22Rv1 (cell line): Measurements from ENCODE around the gene ERICH6.

ENCODE experiments used
- CTCF ChIP-seq: fragments of 450-650 bp; IDR thresholded peaks from 2 replicates; pipeline ENCODE4 v1.5.1; 2017; ENCODE audit warnings: mild to moderate bottlenecking
- ZFX ChIP-seq: fragments of 450-650 bp; IDR thresholded peaks from 2 replicates; pipeline ENCODE4 v1.6.1; 2017; ENCODE audit warnings: antibody characterized with exemption, borderline replicate concordance

DNA sequence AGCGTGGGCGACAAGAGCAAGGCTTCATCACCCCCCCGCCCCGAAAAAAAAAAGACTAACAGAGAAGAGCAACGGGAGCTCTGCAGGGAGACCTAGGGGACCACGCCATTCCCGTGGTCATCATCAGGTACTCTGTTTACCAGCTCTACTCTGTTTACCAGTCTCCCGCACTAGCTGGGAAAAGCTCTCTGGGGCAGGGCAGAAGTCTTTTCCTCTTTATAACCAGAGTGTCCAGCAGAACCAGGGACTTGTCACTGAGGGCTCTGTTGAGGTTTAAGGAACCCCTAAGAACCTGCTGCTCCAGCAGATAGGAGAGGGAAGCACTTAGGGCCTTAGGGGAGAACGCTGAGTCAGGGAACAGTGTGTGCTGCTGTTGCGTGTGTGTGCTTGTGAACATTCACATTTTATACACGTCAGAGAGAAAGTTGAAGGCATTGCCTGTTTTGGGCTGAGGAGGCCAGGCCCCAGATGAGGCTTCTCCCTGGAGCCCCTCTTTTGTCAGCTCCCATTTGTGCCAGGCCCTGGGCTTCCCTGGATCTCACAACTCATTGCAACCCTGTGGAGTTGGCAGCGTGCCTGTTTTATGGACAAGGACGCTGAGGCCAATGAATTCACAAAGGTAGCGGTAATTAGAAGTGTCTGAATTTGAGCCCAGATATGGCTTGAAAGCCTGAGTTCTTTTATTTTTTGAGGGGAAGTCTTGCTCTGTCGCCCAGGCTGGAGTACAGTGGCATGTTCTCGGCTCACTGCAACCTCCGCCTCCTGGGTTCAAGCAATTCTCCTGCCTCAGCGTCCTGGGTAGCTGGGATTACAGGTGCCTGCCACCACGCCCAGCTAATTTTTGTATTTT, 24.2 kb upstream of the ERICH6 start:
- TF ChIP-seq ZFX (no peak), CTCF (no peak)
